HepG2 (cell line): Measurements from ENCODE around the gene BHLHA9. TPM values are rescaled to one million over a fixed set of nuclear protein-coding genes. Genes with fewer than 3 reads are reported as not detected.

Source experiments
- ATAC-seq: fragments of 200-7000 bp; cut with Tn5 transposase; 3 replicates; pipeline ENCODE4 v1.9.1; 2020; ENCODE audit warnings: mild to moderate bottlenecking, moderate library complexity
- BruUV-seq: library from RNA; stranded (reverse); fragments of 400-500 nt; replicated peaks from 2 replicates; lab custom pipeline; 2021; lab: Mats Ljungman, UMichigan
- CTCF ChIA-PET: fragments of 300-600 bp; formaldehyde crosslinking; extraction: SDS; loops from one replicate; lab custom pipeline; 2021; ENCODE audit warnings: low total read pairs, inconsistent platforms, low intra/inter-chr PET ratio; lab: Yijun Ruan, JAX
- POLR2A ChIA-PET: fragments of 350-600 bp; sonication (Branson Sonifier 250); formaldehyde crosslinking; loops from one replicate; lab custom pipeline; 2020; ENCODE audit warnings: antibody characterized with exemption, inconsistent platforms; lab: Yijun Ruan, JAX
- DNase-seq: peaks from one replicate; pipeline ENCODE4 v3.0.0-alpha.2; 2015; ENCODE audit warnings: low spot score
- FAIRE-seq: peaks from 3 replicates; lab custom pipeline; 2011; peaks lifted over from hg19 to GRCh38; lab: Jason Lieb, UNC
- H2AFZ ChIP-seq: one replicate; pipeline ENCODE4 v1.6.1; 2011; ENCODE audit warnings: low read length, inconsistent platforms
- H3K27ac ChIP-seq: fragments of 300-600 bp; 3 replicates; pipeline ENCODE4 v1.8.0; 2011; ENCODE audit warnings: mixed run types, mild to moderate bottlenecking, mixed read lengths, low read length, inconsistent platforms; ENCODE audit not compliant: insufficient read depth; ENCODE audit errors: extremely low read length
- H3K27me3 ChIP-seq, 2 experiments: fragments of 200-600 bp in 1 of 2; 2 replicates in 1 of 2; 3 replicates in 1 of 2; pipeline versions ENCODE4 v1.6.0 to v1.8.0; 2011; ENCODE audit warnings: low read length in 2 of 2, mild to moderate bottlenecking in 2 of 2, moderate library complexity in 2 of 2, inconsistent platforms in 1 of 2; ENCODE audit not compliant: insufficient read depth in 2 of 2, control insufficient read depth in 1 of 2
- H3K36me3 ChIP-seq, 2 experiments: fragments of 200-600 bp in 1 of 2; replicated peaks in 1 of 2; 2 replicates in 1 of 2; 3 replicates in 1 of 2; pipeline versions ENCODE4 v1.5.1 to v1.8.0; 2011; ENCODE audit warnings: low read length in 2 of 2, inconsistent platforms in 1 of 2; ENCODE audit not compliant: insufficient read depth in 2 of 2, control insufficient read depth in 1 of 2
- H3K4me1 ChIP-seq: 2 replicates; pipeline ENCODE4 v1.5.1; 2012; ENCODE audit warnings: low read length, inconsistent platforms; ENCODE audit not compliant: insufficient read depth
- H3K4me2 ChIP-seq: 2 replicates; pipeline ENCODE4 v1.6.0; 2011; ENCODE audit warnings: low read depth, low read length, inconsistent platforms
- H3K4me3 ChIP-seq, 3 experiments: fragments of 200-600 bp in 1 of 3; sonication (generic), shearing (Covaris generic) in 1 of 3; replicated peaks in 1 of 3; 2 replicates each; pipeline ENCODE4 v1.5.1; 2011 to 2016; ENCODE audit warnings: low read length in 3 of 3, inconsistent platforms in 2 of 3, low read depth in 2 of 3, mild to moderate bottlenecking in 2 of 3, control low read depth in 1 of 3, mixed read lengths in 1 of 3; ENCODE audit not compliant: insufficient read depth in 1 of 3
- H3K79me2 ChIP-seq: one replicate; pipeline ENCODE4 v1.6.1; 2011; ENCODE audit warnings: low read length, inconsistent platforms; ENCODE audit not compliant: insufficient read depth
- H3K9ac ChIP-seq: 2 replicates; pipeline ENCODE4 v1.6.0; 2011; ENCODE audit warnings: mild to moderate bottlenecking, low read depth, low read length, inconsistent platforms; ENCODE audit not compliant: insufficient read depth
- H3K9me3 ChIP-seq: 2 replicates; pipeline ENCODE4 v1.5.1; 2012; ENCODE audit warnings: mild to moderate bottlenecking, low read length
- H4K20me1 ChIP-seq: 2 replicates; pipeline ENCODE4 v1.6.0; 2011; ENCODE audit warnings: inconsistent platforms, mild to moderate bottlenecking, low read length, moderate library complexity; ENCODE audit not compliant: insufficient read depth
- GATAD2A ChIP-seq: IDR thresholded peaks from 2 replicates; pipeline ENCODE4 v1.6.1; 2016
- KLF16 ChIP-seq, 2 experiments: sonication (generic) in 1 of 2; formaldehyde crosslinking in 1 of 2; IDR thresholded peaks; 2 replicates each; pipeline versions ENCODE4 v1.6.1 to v1.8.0; 2016 to 2023; ENCODE audit warnings: missing genetic modification reagents in 2 of 2, missing compliant biosample characterization in 1 of 2
- SMC3 ChIP-seq: IDR thresholded peaks from 2 replicates; pipeline ENCODE4 v1.6.1; 2011; ENCODE audit warnings: low read length, improper control_type of control experiment
- TBL1XR1 ChIP-seq: fragments of 150-350 bp; IDR thresholded peaks from 2 replicates; pipeline ENCODE4 v1.6.1; 2014; ENCODE audit warnings: borderline replicate concordance, low read length; ENCODE audit not compliant: partially characterized antibody
- ZNF33B ChIP-seq: sonication (generic); formaldehyde crosslinking; IDR thresholded peaks from 2 replicates; pipeline ENCODE4 v1.5.1; 2020; ENCODE audit warnings: mild to moderate bottlenecking, missing genetic modification reagents
- ZNF737 ChIP-seq: sonication (generic); formaldehyde crosslinking; IDR thresholded peaks from 2 replicates; pipeline ENCODE4 v1.5.0; 2020; ENCODE audit warnings: missing genetic modification reagents, mild to moderate bottlenecking, borderline replicate concordance
- ZNF768 ChIP-seq: sonication (generic); formaldehyde crosslinking; IDR thresholded peaks from 2 replicates; pipeline ENCODE4 v1.4.0; 2020; ENCODE audit warnings: missing genetic modification reagents
- WGBS: methylation state at CpG from one replicate; pipeline ENCODE4 v1.1.6; 2017; ENCODE audit warnings: low lambda C conversion rate; 5-methylcytosine and 5-hydroxymethylcytosine counted together
- in situ Hi-C: cut with HindIII; loops from 2 replicates; pipeline ENCODE4 v1.10.0; 2017; ENCODE audit warnings: low pct_unique_long_range_greater_than_20kb; ENCODE audit not compliant: extremely low pct_ligation_motif_present
- intact Hi-C: fragments of 100-400 bp; cut with micrococcal nuclease; formaldehyde crosslinking; loops from one replicate; pipeline ENCODE4 v1.10.0; 2022; ENCODE audit not compliant: unreplicated experiment
- polyA plus RNA-seq, 8 experiments: library from polyadenylated mRNA; depleted of rRNA in 3 of 8; stranded (reverse) in 7 of 8; unstranded in 1 of 8; fragments of >200 nt; fragmentation: Illumina TruSeq in 4 of 8; extraction: Trizol in 4 of 8; gene quantifications; 2 replicates each; pipeline versions ENCODE4 v1.2.1 to v1.2.3, GENCODE V29; 2011 to 2016; ENCODE audit warnings: low read depth in 4 of 8, missing spikeins in 1 of 8, mixed read lengths in 1 of 8; ENCODE audit not compliant: insufficient read depth in 1 of 8
- total RNA-seq, 5 experiments: library from RNA; depleted of rRNA; stranded (reverse); fragments of >200 nt; fragmentation: Illumina TruSeq; extraction: Trizol; gene quantifications; 2 replicates each; pipeline ENCODE4 v1.2.3, GENCODE V29; 2016; ENCODE audit warnings: low read depth in 1 of 5
- TF ChIP-seq, protein P1 (sequence below): sonication (generic); formaldehyde crosslinking; IDR thresholded peaks from 2 replicates; pipeline ENCODE4 v1.5.1; 2020; ENCODE audit warnings: mild to moderate bottlenecking, missing genetic modification reagents

Gene BHLHA9
- total and polyA plus RNA-seq, 2 of the 13 experiments (the other 11 are each of a cell fraction or from before 2014, with no cell fraction given), result not detected

DNA sequence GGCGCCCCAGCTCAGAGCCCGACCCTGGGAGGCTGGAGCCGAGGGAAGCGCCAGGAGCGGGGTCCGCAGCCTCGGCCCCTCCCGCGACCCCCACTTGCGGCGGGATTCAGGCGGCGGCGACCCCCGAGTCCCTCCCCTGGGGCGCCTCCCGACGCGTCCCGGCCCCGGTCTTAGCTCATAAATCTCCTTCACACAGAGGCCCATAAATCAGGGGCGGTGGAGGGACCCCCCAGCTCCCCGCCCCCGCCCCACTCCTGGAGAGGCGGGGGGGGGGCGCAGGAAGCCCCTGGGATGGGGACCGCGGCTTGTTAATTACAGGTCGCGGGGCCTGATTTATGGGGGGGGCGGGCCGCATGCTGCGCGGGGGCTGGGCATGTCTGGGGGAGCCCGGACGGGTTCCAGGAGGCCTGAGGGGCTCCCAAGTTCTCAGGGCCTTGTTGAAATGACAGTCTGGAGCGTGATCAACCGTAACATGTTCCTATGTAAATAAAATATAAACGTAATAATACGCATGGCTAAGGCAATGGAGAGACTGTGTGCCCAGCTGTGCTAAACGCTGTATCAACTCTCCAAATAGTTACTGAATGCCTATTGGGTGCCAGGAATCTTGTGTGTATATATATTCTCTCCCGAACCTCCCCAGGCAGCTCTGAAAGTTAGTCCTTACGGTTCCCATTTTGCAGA, 10.0 kb upstream of the BHLHA9 start (continued):
- TF ChIP-seq ZNF737 (no peak), TBL1XR1 (no peak), ZNF33B (CRISPR knock-in tag) (no peak), SMC3 (no peak), KLF16 (CRISPR knock-in tag; IDR thresholded peaks at IDR 0.05) (no peak)
- TF ChIP-seq, protein P1, sequence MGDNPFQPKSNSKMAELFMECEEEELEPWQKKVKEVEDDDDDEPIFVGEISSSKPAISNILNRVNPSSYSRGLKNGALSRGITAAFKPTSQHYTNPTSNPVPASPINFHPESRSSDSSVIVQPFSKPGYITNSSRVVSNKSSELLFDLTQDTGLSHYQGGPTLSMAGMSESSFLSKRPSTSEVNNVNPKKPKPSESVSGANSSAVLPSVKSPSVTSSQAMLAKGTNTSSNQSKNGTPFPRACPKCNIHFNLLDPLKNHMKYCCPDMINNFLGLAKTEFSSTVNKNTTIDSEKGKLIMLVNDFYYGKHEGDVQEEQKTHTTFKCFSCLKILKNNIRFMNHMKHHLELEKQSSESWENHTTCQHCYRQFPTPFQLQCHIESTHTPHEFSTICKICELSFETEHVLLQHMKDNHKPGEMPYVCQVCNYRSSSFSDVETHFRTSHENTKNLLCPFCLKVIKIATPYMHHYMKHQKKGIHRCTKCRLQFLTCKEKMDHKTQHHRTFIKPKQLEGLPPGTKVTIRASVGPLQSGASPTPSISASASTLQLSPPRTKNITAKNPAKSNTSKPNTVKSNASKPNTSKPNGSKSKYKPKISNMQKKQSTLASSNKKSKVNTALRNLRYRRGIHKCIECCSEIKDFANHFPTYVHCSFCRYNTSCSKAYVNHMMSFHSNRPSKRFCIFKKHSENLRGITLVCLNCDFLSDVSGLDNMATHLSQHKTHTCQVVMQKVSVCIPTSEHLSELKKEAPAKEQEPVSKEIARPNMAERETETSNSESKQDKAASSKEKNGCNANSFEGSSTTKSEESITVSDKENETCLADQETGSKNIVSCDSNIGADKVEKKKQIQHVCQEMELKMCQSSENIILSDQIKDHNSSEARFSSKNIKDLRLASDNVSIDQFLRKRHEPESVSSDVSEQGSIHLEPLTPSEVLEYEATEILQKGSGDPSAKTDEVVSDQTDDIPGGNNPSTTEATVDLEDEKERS (CRISPR knock-in tag), result no peak
- TF ChIP-seq, all 625 proteins: peak for 0

DNA sequence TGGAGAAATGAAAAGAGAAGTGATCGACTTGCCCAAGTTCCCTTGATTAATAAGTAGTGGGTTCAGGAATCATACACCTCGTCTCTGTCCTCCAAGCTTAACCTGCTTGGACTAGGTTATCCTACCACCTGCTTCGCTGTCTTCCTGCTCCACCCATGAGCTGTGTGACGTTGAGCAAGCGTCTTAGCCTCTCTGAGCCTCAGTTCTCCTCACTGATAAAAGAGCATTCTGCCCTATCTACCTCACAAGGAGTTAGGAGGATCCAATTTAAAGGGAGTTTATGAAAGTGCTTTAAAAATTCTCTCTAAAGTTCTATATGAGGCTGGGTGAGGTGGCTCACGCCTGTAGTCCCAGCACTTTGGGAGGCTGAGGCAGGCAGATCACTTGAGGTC, 9.5 kb upstream of the BHLHA9 start:
- POLR2A ChIA-PET, result no interaction called here
- intact Hi-C loops, result no loop called here
- CTCF ChIA-PET, result no interaction called here

More for the DNA sequence above, 9.5 kb upstream of the BHLHA9 start:
- ATAC-seq (no peak), DNase-seq (no peak), FAIRE-seq (no peak)
- Histone ChIP-seq H3K4me1 (peaks cover 5% of the 10 kb centered on the region; the same call in 1 of the 2 replicates), H3K9ac (no peak overlapping the region), H3K4me3 (no peak overlapping the region), H3K27me3 (peaks cover 2 to 25% of the 10 kb centered on the region in 2 experiments), H2AFZ (no peak overlapping the region), H4K20me1 (no peaks in the 10 kb centered on the region), H3K4me2 (no peak overlapping the region), H3K79me2 (no peaks in the 10 kb centered on the region), H3K36me3 (no peaks in the 10 kb centered on the region), H3K27ac (no peak overlapping the region), H3K9me3 (no peaks in the 10 kb centered on the region)
- TF ChIP-seq GATAD2A, result no peak
- TF ChIP-seq ZNF768 (CRISPR knock-in tag), result peak; percentile 88
- no TSS peak for BruUV-seq
- in situ Hi-C loops, result no loop called here
- WGBS, result 77% methylated on average over 6 of the region's 6 CpGs
